Aorta (tissue), 5 donors: ENCODE results near the gene SLC5A10. TPM values are rescaled to one million over a fixed set of nuclear protein-coding genes. Genes with fewer than 3 reads are reported as not detected.
A peak's percentile ranks its signal among the peaks of the same experiment; 100 is the strongest.

Experiments used
- ATAC-seq: fragments of 200-7000 bp; cut with Tn5 transposase; one replicate; pipeline ENCODE4 v1.9.1; 2022; ENCODE audit warnings: moderate library complexity; ENCODE audit not compliant: low FRiP score
- DNase-seq, 2 donors: peaks; one replicate each; pipeline ENCODE4 v3.0.0-alpha.2; 2020
- H3K27ac ChIP-seq, 2 donors: one replicate each; pipeline ENCODE4 v1.5.1; 2013; ENCODE audit warnings: low read length in 2 of 2, mild to moderate bottlenecking in 2 of 2, moderate library complexity in 2 of 2, control low read depth in 1 of 2, inconsistent platforms in 1 of 2, low read depth in 1 of 2
- H3K27me3 ChIP-seq, 2 donors: one replicate each; pipeline ENCODE4 v1.6.1; 2013; ENCODE audit warnings: control low read depth in 1 of 2, low read length in 1 of 2, mild to moderate bottlenecking in 1 of 2, moderate library complexity in 1 of 2; ENCODE audit not compliant: insufficient read depth in 2 of 2, control insufficient read depth in 1 of 2
- H3K36me3 ChIP-seq, 2 donors: one replicate each; pipeline ENCODE4 v1.6.1; 2013; ENCODE audit warnings: control low read depth in 1 of 2, low read length in 1 of 2, mild to moderate bottlenecking in 1 of 2; ENCODE audit not compliant: insufficient read depth in 2 of 2, control insufficient read depth in 1 of 2
- H3K4me1 ChIP-seq, 2 donors: one replicate each; pipeline ENCODE4 v1.6.1; 2013; ENCODE audit warnings: low read length in 2 of 2, control low read depth in 1 of 2, mild to moderate bottlenecking in 1 of 2, moderate library complexity in 1 of 2; ENCODE audit not compliant: insufficient read depth in 2 of 2, control insufficient read depth in 1 of 2
- H3K4me3 ChIP-seq, 2 donors: one replicate each; pipeline ENCODE4 v1.5.1; 2013; ENCODE audit warnings: low read length in 2 of 2, control low read depth in 1 of 2, mild to moderate bottlenecking in 1 of 2
- H3K9me3 ChIP-seq: one replicate; pipeline ENCODE4 v1.6.1; 2013; ENCODE audit warnings: mild to moderate bottlenecking, low read length; ENCODE audit not compliant: control insufficient read depth
- WGBS, 2 donors: extraction: QIAGEN DNeasy Blood & Tissue Kit; methylation state at CpG; one replicate each; pipeline ENCODE4 v1.1.7; 2013; 5-methylcytosine and 5-hydroxymethylcytosine counted together
- intact Hi-C, 2 donors: fragments of 100-400 bp; cut with DNase I; formaldehyde crosslinking; loops; one replicate each; pipeline versions ENCODE4 v1.14.2 to v1.15.0; 2022
- polyA plus RNA-seq, 2 donors: library from polyadenylated mRNA; stranded (reverse); fragments of 200-250 nt; gene quantifications; one replicate each; pipeline ENCODE4 v1.2.3, GENCODE V29; 2013
- total RNA-seq, 2 donors: library from RNA; stranded (reverse); fragmentation: NEBNext Ultra II Directional; extraction: Animal tissue kit (Norgen Biotek cat#: 25700); gene quantifications; one replicate each; pipeline ENCODE4 v1.2.1, GENCODE V29; 2021
- donor health status: healthy with polysubstance abuse.
- donor health status: Bipolar disorder and iron deficiency.
- donor health status: DM: no; HTN: no; CAD: no.
- donor health status: DM: no; HTN: no; CAD: no.
- donor health status: DM: yes; HTN: yes; CAD: no.

The SLC5A10 gene
- total and polyA plus RNA-seq, 4 donors, result 0.23 TPM; not detected in 3

- ATAC-seq (no peak), DNase-seq (peak; percentile 40 to 68)
- 76 to 85% methylated on average over 29 of the region's 29 CpGs for WGBS, 2 donors
- Histone ChIP-seq H3K27ac (no peak overlapping the region), H3K4me3 (no peak overlapping the region), H3K4me1 (no peaks in the 10 kb centered on the region), H3K9me3 (no peaks in the 10 kb centered on the region), H3K36me3 (no peaks in the 10 kb centered on the region), H3K27me3 (no peaks in the 10 kb centered on the region)
- intact Hi-C loops, result no loop called here
Observed at GRCh38 chr17:19014628-19015215, 62.8 kb downstream of the SLC5A10 start.

- no peaks in the 10 kb centered on the region for H3K27me3 ChIP-seq
- no peaks in the 10 kb centered on the region for H3K4me1 ChIP-seq
- ATAC-seq (no peak), DNase-seq (peak; percentile 23 to 57)
- WGBS, 2 donors, result 87% methylated on average over 7 of the region's 7 CpGs
- intact Hi-C loops, result no loop called here
- H3K4me3 ChIP-seq, result no peak overlapping the region
- H3K9me3 ChIP-seq, result no peaks in the 10 kb centered on the region
- H3K27ac ChIP-seq, result no peak overlapping the region
- H3K36me3 ChIP-seq, result no peaks in the 10 kb centered on the region
Observed at GRCh38 chr17:19015428-19015827, 63.5 kb downstream of the SLC5A10 start.

- Histone ChIP-seq H3K9me3 (no peaks in the 10 kb centered on the region), H3K4me1 (no peaks in the 10 kb centered on the region), H3K4me3 (no peak overlapping the region), H3K27me3 (no peaks in the 10 kb centered on the region), H3K27ac (no peak overlapping the region), H3K36me3 (no peaks in the 10 kb centered on the region)
- no peak for ATAC-seq
- intact Hi-C loops, result no loop called here
- 89 to 92% methylated on average over 6 to 8 of the region's 8 CpGs for WGBS, 2 donors
- DNase-seq, result peak; percentile 25 to 59
Observed at GRCh38 chr17:19016297-19016696, 64.3 kb downstream of the SLC5A10 start.

- Histone ChIP-seq H3K27ac (no peak overlapping the region), H3K27me3 (no peaks in the 10 kb centered on the region), H3K36me3 (no peaks in the 10 kb centered on the region), H3K9me3 (no peaks in the 10 kb centered on the region), H3K4me3 (no peak overlapping the region), H3K4me1 (no peaks in the 10 kb centered on the region)
- ATAC-seq (no peak), DNase-seq (peak; percentile 31 to 71)
- intact Hi-C loops, result no loop called here
- 61% methylated on average over 7 of the region's 7 CpGs for WGBS, 2 donors
Observed at GRCh38 chr17:19016881-19017280, 64.9 kb downstream of the SLC5A10 start.

GRCh38 chr17:19017401-19017800, 65.4 kb downstream of the SLC5A10 start:
- ATAC-seq, result no peak
- DNase-seq, result peak; percentile 33 to 44
- intact Hi-C loops, result no loop called here
- Histone ChIP-seq H3K27ac (no peak overlapping the region), H3K36me3 (no peaks in the 10 kb centered on the region), H3K4me3 (no peak overlapping the region), H3K27me3 (no peaks in the 10 kb centered on the region), H3K4me1 (no peaks in the 10 kb centered on the region), H3K9me3 (no peaks in the 10 kb centered on the region)
- 83 to 85% methylated on average over 9 to 12 of the region's 12 CpGs for WGBS, 2 donors

- no peak overlapping the region for H3K4me3 ChIP-seq
- no peak for ATAC-seq
- H3K27me3 ChIP-seq, result no peaks in the 10 kb centered on the region
- 92% methylated on average over 16 of the region's 16 CpGs for WGBS, 2 donors
- H3K27ac ChIP-seq, result no peak overlapping the region
- H3K36me3 ChIP-seq, result no peaks in the 10 kb centered on the region
- intact Hi-C loops, result no loop called here
- H3K4me1 ChIP-seq, result no peaks in the 10 kb centered on the region
- peak; percentile 24 to 56 for DNase-seq
- no peaks in the 10 kb centered on the region for H3K9me3 ChIP-seq
Observed at GRCh38 chr17:19017804-19018599, 66.0 kb downstream of the SLC5A10 start.

- Histone ChIP-seq H3K4me3 (no peak overlapping the region), H3K36me3 (no peaks in the 10 kb centered on the region), H3K27ac (no peak overlapping the region), H3K4me1 (no peaks in the 10 kb centered on the region), H3K9me3 (no peaks in the 10 kb centered on the region), H3K27me3 (no peaks in the 10 kb centered on the region)
- DNase-seq (peak; percentile 24 to 60), ATAC-seq (no peak)
- intact Hi-C loops, result no loop called here
- WGBS, 2 donors, result 86 to 89% methylated on average over 6 of the region's 6 CpGs
Observed at GRCh38 chr17:19018600-19018950, 66.6 kb downstream of the SLC5A10 start.

GRCh38 chr17:19019041-19019941, 67.3 kb downstream of the SLC5A10 start:
- H3K4me3 ChIP-seq, result no peak overlapping the region
- H3K4me1 ChIP-seq, result no peaks in the 10 kb centered on the region
- H3K27ac ChIP-seq, result no peak overlapping the region
- DNase-seq (peak; percentile 42 to 61), ATAC-seq (no peak)
- intact Hi-C loops, result no loop called here
- no peaks in the 10 kb centered on the region for H3K27me3 ChIP-seq
- H3K36me3 ChIP-seq, result no peaks in the 10 kb centered on the region
- no peaks in the 10 kb centered on the region for H3K9me3 ChIP-seq
- WGBS, 2 donors, result 61 to 62% methylated on average over 27 of the region's 27 CpGs
